Sigmoid colon (tissue), 4 donors: ENCODE results near the gene TMEM86A.

Source experiments
- EP300 ChIP-seq, 4 donors: sonication (generic); formaldehyde crosslinking; IDR thresholded peaks; one replicate each; pipeline ENCODE4 v1.6.1; 2017; ENCODE audit warnings: antibody characterized with exemption in 4 of 4
- POLR2A ChIP-seq, 2 donors: fragments of 450-650 bp; IDR thresholded peaks; one replicate each; pipeline ENCODE4 v1.6.1; 2016; ENCODE audit warnings: antibody characterized with exemption in 2 of 2, mild to moderate bottlenecking in 2 of 2, moderate library complexity in 2 of 2

DNA sequence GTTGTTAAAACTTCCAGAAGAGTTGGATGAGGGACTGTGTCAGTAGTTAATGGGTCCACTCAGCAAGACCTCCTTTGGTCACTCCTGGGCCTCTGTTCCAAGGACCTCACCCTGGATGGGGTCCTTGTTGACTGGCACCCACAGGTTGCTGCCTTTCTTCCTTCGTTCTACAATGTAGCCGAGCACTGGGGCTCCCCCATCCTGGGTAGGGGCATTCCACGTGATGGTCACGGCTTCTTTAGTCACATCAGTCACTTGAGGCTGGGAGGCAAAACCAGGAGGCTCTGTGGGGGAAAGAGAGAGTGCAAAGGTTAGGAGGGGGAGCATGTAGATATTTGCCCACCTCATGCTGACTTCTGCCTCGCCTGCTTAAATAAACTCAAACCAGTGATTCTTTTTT is 12.0 kb downstream of the TMEM86A start:
- TF ChIP-seq EP300 (IDR thresholded peaks at IDR 0.05) = no peak
- no peak for TF ChIP-seq POLR2A (IDR thresholded peaks at IDR 0.05)
